Neural cell (in vitro differentiated cells): ENCODE data around the gene TSPAN9. TPM values are rescaled to one million over a fixed set of nuclear protein-coding genes. Genes with fewer than 3 reads are reported as not detected.

Source experiments
- H2AFZ ChIP-seq: fragments of 200-600, 300-800 bp; sonication (generic), shearing (Covaris generic); 2 replicates; pipeline ENCODE4 v1.6.0; 2014; ENCODE audit warnings: low read depth, mild to moderate bottlenecking, antibody characterized with exemption, low read length, moderate library complexity
- H3F3A ChIP-seq: fragments of 200-600 bp; shearing (Covaris generic); 2 replicates; pipeline ENCODE4 v1.6.1; 2016; ENCODE audit warnings: mild to moderate bottlenecking, moderate library complexity, mixed read lengths, antibody characterized with exemption, low read length; ENCODE audit not compliant: insufficient read depth, poor library complexity, severe bottlenecking
- H3K27ac ChIP-seq: fragments of 200-600, 300-800 bp; sonication (generic), shearing (Covaris generic); 2 replicates; pipeline ENCODE4 v1.5.1; 2014; ENCODE audit warnings: mild to moderate bottlenecking, low read length, moderate library complexity
- H3K27me3 ChIP-seq: fragments of 300-800, 200-600 bp; sonication (generic), shearing (Covaris generic); 2 replicates; pipeline ENCODE4 v1.6.0; 2014; ENCODE audit warnings: mild to moderate bottlenecking, low read depth, low read length, moderate library complexity; ENCODE audit not compliant: insufficient read depth
- H3K36me3 ChIP-seq: fragments of 300-800, 200-600 bp; sonication (generic), shearing (Covaris generic); 2 replicates; pipeline ENCODE4 v1.5.1; 2014; ENCODE audit warnings: mild to moderate bottlenecking, antibody characterized with exemption, low read length, moderate library complexity; ENCODE audit not compliant: insufficient read depth
- H3K4me2 ChIP-seq: fragments of 300-800, 200-600 bp; sonication (generic), shearing (Covaris generic); 2 replicates; pipeline ENCODE4 v1.6.0; 2014; ENCODE audit warnings: mild to moderate bottlenecking, low read length
- H3K4me3 ChIP-seq: fragments of 300-800, 200-600 bp; sonication (generic), shearing (Covaris generic); 2 replicates; pipeline ENCODE4 v1.5.1; 2014; ENCODE audit warnings: mild to moderate bottlenecking, low read length, moderate library complexity
- H3K79me2 ChIP-seq: fragments of 200-600 bp; shearing (Covaris generic); replicated peaks from 2 replicates; pipeline ENCODE4 v1.6.0; 2014; ENCODE audit warnings: mild to moderate bottlenecking, low read length, moderate library complexity; ENCODE audit not compliant: insufficient read depth
- H3K9ac ChIP-seq: fragments of 300-800, 200-600 bp; sonication (generic), shearing (Covaris generic); 2 replicates; pipeline ENCODE4 v1.6.1; 2016; ENCODE audit warnings: mild to moderate bottlenecking, low read length, mixed read lengths
- H3K9me2 ChIP-seq: fragments of 200-600 bp; shearing (Covaris generic); 2 replicates; pipeline ENCODE4 v1.6.1; 2016; ENCODE audit warnings: mild to moderate bottlenecking, low read length, mixed read lengths; ENCODE audit not compliant: insufficient read depth
- H3K9me3 ChIP-seq: fragments of 200-600, 300-800 bp; sonication (generic), shearing (Covaris generic); 2 replicates; pipeline ENCODE4 v1.6.1; 2016; ENCODE audit warnings: mild to moderate bottlenecking, mixed run types, low read length, moderate library complexity, mixed read lengths
- H4K20me1 ChIP-seq: fragments of 200-600 bp; shearing (Covaris generic); 2 replicates; pipeline ENCODE4 v1.6.1; 2016; ENCODE audit warnings: mild to moderate bottlenecking, mixed run types; ENCODE audit not compliant: insufficient read depth
- EP300 ChIP-seq: fragments of 450-650 bp; conservative IDR thresholded peaks from 2 replicates; pipeline ENCODE4 v1.6.1; 2014; ENCODE audit warnings: antibody characterized with exemption, mild to moderate bottlenecking, moderate library complexity; ENCODE audit not compliant: poor library complexity, severe bottlenecking
- EZH2 ChIP-seq: fragments of 200-600, 300-800 bp; shearing (Covaris generic), sonication (generic); IDR thresholded peaks from 2 replicates; pipeline ENCODE4 v1.6.1; 2014; ENCODE audit warnings: antibody characterized with exemption, low read length, borderline replicate concordance, mild to moderate bottlenecking; ENCODE audit not compliant: insufficient read depth, poor library complexity, severe bottlenecking
- MXI1 ChIP-seq: fragments of 450-650 bp; conservative IDR thresholded peaks from 2 replicates; pipeline ENCODE4 v1.6.1; 2014; ENCODE audit warnings: antibody characterized with exemption, mild to moderate bottlenecking; ENCODE audit not compliant: poor library complexity, severe bottlenecking
- POLR2AphosphoS5 ChIP-seq: IDR thresholded peaks from 2 replicates; pipeline ENCODE4 v1.6.1; 2012
- RAD21 ChIP-seq: fragments of 450-650 bp; conservative IDR thresholded peaks from 2 replicates; pipeline ENCODE4 v1.6.1; 2014; ENCODE audit warnings: antibody characterized with exemption, mild to moderate bottlenecking, moderate library complexity
- SMC3 ChIP-seq: fragments of 450-650 bp; conservative IDR thresholded peaks from 2 replicates; pipeline ENCODE4 v1.6.1; 2014; ENCODE audit warnings: antibody characterized with exemption, mild to moderate bottlenecking, moderate library complexity; ENCODE audit not compliant: poor library complexity
- TAF1 ChIP-seq: IDR thresholded peaks from 2 replicates; pipeline ENCODE4 v1.6.1; 2012; ENCODE audit warnings: low read depth
- polyA plus RNA-seq: library from polyadenylated mRNA; depleted of rRNA; stranded (reverse); fragments of >200 nt; gene quantifications from 2 replicates; pipeline ENCODE4 v1.2.3, GENCODE V29; 2014
- TF ChIP-seq, protein P1 (sequence below): IDR thresholded peaks from 2 replicates; pipeline ENCODE4 v1.6.1; 2012; ENCODE audit warnings: borderline replicate concordance
- TF ChIP-seq, protein P2 (sequence below): fragments of 450-650 bp; IDR thresholded peaks from 2 replicates; pipeline ENCODE4 v1.5.1; 2014; ENCODE audit warnings: antibody characterized with exemption, mild to moderate bottlenecking, moderate library complexity; ENCODE audit not compliant: poor library complexity, severe bottlenecking

The TSPAN9 gene
- polyA plus RNA-seq, 1 donor from 2014 or later = 11.9 TPM

DNA sequence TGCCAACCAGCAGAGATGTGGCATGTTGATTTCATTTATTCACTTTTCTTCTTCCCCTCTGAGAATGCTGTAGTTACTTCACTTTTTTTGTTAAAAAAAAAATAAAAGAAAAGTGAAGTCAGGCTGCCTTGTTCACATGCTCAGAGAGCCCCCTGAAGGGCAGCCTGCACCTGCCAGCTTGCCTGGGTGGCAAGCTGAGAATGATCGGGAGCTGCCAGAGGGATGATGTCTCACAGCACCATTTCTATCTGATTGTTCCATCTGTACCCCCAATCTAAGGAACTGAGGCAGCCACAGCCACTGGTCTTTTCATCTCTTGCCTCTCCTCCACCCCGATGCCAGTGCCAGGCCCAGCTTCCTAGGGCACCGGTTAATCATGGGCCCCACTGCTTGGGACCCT is 118.2 kb downstream of the TSPAN9 start:
- H3K4me2 ChIP-seq = no peak overlapping the region
- no peaks in the 10 kb centered on the region for H3K9me3 ChIP-seq
- H3F3A ChIP-seq = no peaks in the 10 kb centered on the region
- no peak overlapping the region for H2AFZ ChIP-seq
- no peaks in the 10 kb centered on the region for H4K20me1 ChIP-seq
- H3K27ac ChIP-seq = no peak overlapping the region
- no peak for TF ChIP-seq EZH2
- TF ChIP-seq TAF1 = no peak
- TF ChIP-seq, protein P1, sequence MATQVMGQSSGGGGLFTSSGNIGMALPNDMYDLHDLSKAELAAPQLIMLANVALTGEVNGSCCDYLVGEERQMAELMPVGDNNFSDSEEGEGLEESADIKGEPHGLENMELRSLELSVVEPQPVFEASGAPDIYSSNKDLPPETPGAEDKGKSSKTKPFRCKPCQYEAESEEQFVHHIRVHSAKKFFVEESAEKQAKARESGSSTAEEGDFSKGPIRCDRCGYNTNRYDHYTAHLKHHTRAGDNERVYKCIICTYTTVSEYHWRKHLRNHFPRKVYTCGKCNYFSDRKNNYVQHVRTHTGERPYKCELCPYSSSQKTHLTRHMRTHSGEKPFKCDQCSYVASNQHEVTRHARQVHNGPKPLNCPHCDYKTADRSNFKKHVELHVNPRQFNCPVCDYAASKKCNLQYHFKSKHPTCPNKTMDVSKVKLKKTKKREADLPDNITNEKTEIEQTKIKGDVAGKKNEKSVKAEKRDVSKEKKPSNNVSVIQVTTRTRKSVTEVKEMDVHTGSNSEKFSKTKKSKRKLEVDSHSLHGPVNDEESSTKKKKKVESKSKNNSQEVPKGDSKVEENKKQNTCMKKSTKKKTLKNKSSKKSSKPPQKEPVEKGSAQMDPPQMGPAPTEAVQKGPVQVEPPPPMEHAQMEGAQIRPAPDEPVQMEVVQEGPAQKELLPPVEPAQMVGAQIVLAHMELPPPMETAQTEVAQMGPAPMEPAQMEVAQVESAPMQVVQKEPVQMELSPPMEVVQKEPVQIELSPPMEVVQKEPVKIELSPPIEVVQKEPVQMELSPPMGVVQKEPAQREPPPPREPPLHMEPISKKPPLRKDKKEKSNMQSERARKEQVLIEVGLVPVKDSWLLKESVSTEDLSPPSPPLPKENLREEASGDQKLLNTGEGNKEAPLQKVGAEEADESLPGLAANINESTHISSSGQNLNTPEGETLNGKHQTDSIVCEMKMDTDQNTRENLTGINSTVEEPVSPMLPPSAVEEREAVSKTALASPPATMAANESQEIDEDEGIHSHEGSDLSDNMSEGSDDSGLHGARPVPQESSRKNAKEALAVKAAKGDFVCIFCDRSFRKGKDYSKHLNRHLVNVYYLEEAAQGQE = no peak
- no peak for TF ChIP-seq EP300
- no peak for TF ChIP-seq RAD21
- TF ChIP-seq MXI1 = no peak
- TF ChIP-seq SMC3 = no peak
- TF ChIP-seq, protein P2, sequence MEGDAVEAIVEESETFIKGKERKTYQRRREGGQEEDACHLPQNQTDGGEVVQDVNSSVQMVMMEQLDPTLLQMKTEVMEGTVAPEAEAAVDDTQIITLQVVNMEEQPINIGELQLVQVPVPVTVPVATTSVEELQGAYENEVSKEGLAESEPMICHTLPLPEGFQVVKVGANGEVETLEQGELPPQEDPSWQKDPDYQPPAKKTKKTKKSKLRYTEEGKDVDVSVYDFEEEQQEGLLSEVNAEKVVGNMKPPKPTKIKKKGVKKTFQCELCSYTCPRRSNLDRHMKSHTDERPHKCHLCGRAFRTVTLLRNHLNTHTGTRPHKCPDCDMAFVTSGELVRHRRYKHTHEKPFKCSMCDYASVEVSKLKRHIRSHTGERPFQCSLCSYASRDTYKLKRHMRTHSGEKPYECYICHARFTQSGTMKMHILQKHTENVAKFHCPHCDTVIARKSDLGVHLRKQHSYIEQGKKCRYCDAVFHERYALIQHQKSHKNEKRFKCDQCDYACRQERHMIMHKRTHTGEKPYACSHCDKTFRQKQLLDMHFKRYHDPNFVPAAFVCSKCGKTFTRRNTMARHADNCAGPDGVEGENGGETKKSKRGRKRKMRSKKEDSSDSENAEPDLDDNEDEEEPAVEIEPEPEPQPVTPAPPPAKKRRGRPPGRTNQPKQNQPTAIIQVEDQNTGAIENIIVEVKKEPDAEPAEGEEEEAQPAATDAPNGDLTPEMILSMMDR = no peak
- TF ChIP-seq POLR2AphosphoS5 = no peak
- H3K9ac ChIP-seq = no peak overlapping the region
- H3K27me3 ChIP-seq = no peaks in the 10 kb centered on the region
- no peaks in the 10 kb centered on the region for H3K9me2 ChIP-seq
- H3K36me3 ChIP-seq = no peaks in the 10 kb centered on the region
- H3K4me3 ChIP-seq = no peak overlapping the region
- H3K79me2 ChIP-seq = no peaks in the 10 kb centered on the region

DNA sequence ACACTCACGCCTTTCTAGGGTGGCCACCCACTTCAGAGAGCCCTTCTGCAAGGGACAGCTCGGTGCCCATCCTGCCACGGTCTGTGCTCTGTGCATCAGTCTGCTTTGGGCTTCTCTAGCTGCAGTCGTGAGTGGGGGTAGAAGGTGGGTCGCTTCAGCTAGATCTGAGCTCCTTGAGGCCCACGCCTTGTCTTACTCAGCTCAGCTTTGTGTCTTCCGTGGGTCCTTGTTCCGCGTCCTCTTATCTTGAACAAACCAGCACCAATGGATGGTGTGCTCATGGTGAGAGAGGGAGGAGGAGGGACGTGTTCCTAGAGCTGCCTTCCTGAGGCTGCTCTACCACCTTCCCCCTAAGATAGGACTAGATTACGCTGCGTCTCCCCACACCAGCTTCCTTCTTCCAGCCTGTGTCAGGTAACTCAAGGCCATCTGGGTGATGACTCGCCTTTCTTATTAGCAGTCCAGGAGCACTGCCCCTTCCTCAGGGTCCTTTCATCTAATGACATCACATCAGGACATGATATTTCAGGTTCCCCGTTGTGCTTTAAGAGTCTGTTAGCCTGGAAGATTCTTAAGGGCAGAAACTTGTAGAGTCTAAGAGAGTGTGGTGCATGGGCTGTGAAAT is 118.8 kb downstream of the TSPAN9 start:
- no peak overlapping the region for H2AFZ ChIP-seq
- no peaks in the 10 kb centered on the region for H3K9me3 ChIP-seq
- no peak overlapping the region for H3K27ac ChIP-seq
- no peaks in the 10 kb centered on the region for H3K79me2 ChIP-seq
- H3K4me3 ChIP-seq = no peak overlapping the region
- no peak overlapping the region for H3K4me2 ChIP-seq
- TF ChIP-seq, protein P1 = no peak
- TF ChIP-seq RAD21 (no peak), TAF1 (no peak), MXI1 (no peak), EZH2 (no peak), EP300 (no peak), SMC3 (no peak), POLR2AphosphoS5 (no peak)
- TF ChIP-seq, protein P2 = no peak
- H3K9ac ChIP-seq = no peak overlapping the region
- no peaks in the 10 kb centered on the region for H3K9me2 ChIP-seq
- no peaks in the 10 kb centered on the region for H4K20me1 ChIP-seq
- peaks cover 4% of the 10 kb centered on the region for H3K27me3 ChIP-seq
- no peaks in the 10 kb centered on the region for H3F3A ChIP-seq
- no peaks in the 10 kb centered on the region for H3K36me3 ChIP-seq
